Vagina (tissue), 2 donors: Measurements from ENCODE around the gene BCL7C.
A peak's percentile ranks its signal among the peaks of the same experiment; 100 is the strongest.

Experiments used
- POLR2A ChIP-seq, 2 donors: fragments of 450-650 bp; IDR thresholded peaks; one replicate each; pipeline ENCODE4 v1.6.1; 2017; ENCODE audit warnings: antibody characterized with exemption in 2 of 2, mild to moderate bottlenecking in 2 of 2, moderate library complexity in 2 of 2
- TF ChIP-seq, protein P1 (sequence below), 3 experiments: fragments of 450-650 bp in 2 of 3; fragments of 200-600 bp in 1 of 3; sonication (generic) in 1 of 3; IDR thresholded peaks; one replicate each; pipeline ENCODE4 v1.5.1; 2017 to 2019; ENCODE audit warnings: antibody characterized with exemption in 3 of 3, mild to moderate bottlenecking in 2 of 3, moderate library complexity in 2 of 3

DNA sequence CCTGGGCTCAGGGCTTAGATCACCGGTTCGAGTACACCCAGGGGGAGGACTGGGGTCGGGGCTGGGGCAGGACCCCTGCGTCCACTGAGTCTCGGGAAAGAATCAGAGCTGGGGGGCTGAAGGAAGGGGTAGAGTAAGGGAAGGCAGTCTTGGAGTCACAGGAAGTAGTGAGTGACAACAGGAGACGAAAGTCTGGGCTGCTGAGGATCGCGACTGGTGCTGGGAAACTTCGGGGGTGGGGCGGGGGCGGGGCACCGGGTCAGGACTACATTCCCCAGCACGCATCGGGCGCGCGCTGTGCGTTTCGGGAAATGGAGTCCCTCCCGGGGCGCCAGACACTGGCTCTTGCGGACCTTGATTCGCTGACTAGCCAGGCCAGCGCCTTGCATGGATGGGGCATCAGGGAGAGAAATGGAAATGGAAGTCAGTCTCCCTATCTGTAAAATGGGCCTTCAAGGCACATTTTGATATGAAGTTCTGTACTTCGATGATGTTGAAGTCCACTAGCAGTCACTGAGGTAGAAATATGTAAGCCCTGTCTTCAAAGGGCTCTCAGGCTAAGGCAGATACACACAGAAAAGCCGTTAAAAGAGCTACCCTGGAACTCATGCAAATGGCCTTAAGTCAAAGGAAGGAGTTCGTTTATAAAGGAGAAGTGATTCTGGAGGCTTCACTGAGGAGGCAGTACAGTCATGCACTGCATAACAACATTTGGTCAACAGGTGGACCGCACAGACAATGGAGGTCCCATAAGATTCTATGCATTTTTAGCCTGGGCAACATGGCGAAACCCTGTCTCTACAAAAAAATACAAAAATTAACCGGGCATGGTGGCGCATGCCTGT is 3.2 kb upstream of the BCL7C start:
- TF ChIP-seq, protein P1, sequence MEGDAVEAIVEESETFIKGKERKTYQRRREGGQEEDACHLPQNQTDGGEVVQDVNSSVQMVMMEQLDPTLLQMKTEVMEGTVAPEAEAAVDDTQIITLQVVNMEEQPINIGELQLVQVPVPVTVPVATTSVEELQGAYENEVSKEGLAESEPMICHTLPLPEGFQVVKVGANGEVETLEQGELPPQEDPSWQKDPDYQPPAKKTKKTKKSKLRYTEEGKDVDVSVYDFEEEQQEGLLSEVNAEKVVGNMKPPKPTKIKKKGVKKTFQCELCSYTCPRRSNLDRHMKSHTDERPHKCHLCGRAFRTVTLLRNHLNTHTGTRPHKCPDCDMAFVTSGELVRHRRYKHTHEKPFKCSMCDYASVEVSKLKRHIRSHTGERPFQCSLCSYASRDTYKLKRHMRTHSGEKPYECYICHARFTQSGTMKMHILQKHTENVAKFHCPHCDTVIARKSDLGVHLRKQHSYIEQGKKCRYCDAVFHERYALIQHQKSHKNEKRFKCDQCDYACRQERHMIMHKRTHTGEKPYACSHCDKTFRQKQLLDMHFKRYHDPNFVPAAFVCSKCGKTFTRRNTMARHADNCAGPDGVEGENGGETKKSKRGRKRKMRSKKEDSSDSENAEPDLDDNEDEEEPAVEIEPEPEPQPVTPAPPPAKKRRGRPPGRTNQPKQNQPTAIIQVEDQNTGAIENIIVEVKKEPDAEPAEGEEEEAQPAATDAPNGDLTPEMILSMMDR (IDR thresholded peaks at IDR 0.05): no peak
- peak in 1 of 2 donors; percentile 38 for TF ChIP-seq POLR2A (IDR thresholded peaks at IDR 0.05)
